ENCODE results near the gene CCL4L2. TPM values are rescaled to one million over a fixed set of nuclear protein-coding genes. Genes with fewer than 3 reads are reported as not detected.
"Not testable (repeated sequence)": the region's sequence is repeated elsewhere in the genome, so short reads cannot be mapped to it uniquely, and the experiment has no call there.

Gene CCL4L2
- total and polyA plus RNA-seq, 2 of the 8 experiments (the other 6 are each of a cell fraction or from before 2014, with no cell fraction given) = not detected

GRCh38 chr17:36201102-36201501, 9.8 kb upstream of the CCL4L2 start:
- H3K27ac ChIP-seq (ENCODE audit: low read depth, low read length); H3K4me2 ChIP-seq (ENCODE audit: insufficient read depth in 1 of 2, low read depth in 2 of 2, low read length in 2 of 2); H3K9ac ChIP-seq (replicated peaks in 1 of 4; ENCODE audit: extremely low read depth in 1 of 4, low read depth in 3 of 4, low read length in 3 of 4); DNase-seq (ENCODE audit: low read depth in 1 of 2, low spot score in 2 of 2); H3K79me1 ChIP-seq (ENCODE audit: low read depth, low read length); H2BK15ac ChIP-seq (ENCODE audit: low read length); H3K18ac ChIP-seq (ENCODE audit: extremely low read depth, low read length); H3K23me2 ChIP-seq (ENCODE audit: low read depth, low read length); H3K56ac ChIP-seq (replicated peaks; ENCODE audit: insufficient read length, low read depth, low read length); H4K20me1 ChIP-seq (replicated peaks in 1 of 2; ENCODE audit: control insufficient read depth in 1 of 2, insufficient read depth in 2 of 2, low read length in 2 of 2); H2AK5ac ChIP-seq (ENCODE audit: low read depth, low read length); H3K4me1 ChIP-seq (replicated peaks in 1 of 4; ENCODE audit: control insufficient read depth in 3 of 4, insufficient read depth in 4 of 4, low read length in 3 of 4); H2BK20ac ChIP-seq (ENCODE audit: low read length); H4K8ac ChIP-seq (ENCODE audit: extremely low read depth, insufficient read depth, low read length); H3K14ac ChIP-seq (ENCODE audit: insufficient read length); H4K5ac ChIP-seq (ENCODE audit: insufficient read length, low read depth, low read length); H2AFZ ChIP-seq (ENCODE audit: low read length); H3K27me3 ChIP-seq (replicated peaks in 1 of 4; ENCODE audit: control insufficient read depth in 3 of 4, extremely low read depth in 1 of 4, insufficient read depth in 3 of 4, low read length in 3 of 4); H3K4ac ChIP-seq (replicated peaks; ENCODE audit: insufficient read length, low read depth, low read length); H3K36me3 ChIP-seq (ENCODE audit: control insufficient read depth in 2 of 4, insufficient read depth in 4 of 4, low read length in 3 of 4); H2BK12ac ChIP-seq (ENCODE audit: low read depth, low read length); CTCF ChIA-PET (ENCODE audit: partially characterized antibody); H3K23ac ChIP-seq (ENCODE audit: insufficient read length); H2BK120ac ChIP-seq (replicated peaks; ENCODE audit: low read depth, low read length); H3K4me3 ChIP-seq (ENCODE audit: extremely low read depth in 1 of 4, insufficient read depth in 2 of 4, low read depth in 3 of 4, low read length in 4 of 4); FAIRE-seq; H4K91ac ChIP-seq (replicated peaks; ENCODE audit: insufficient read length, low read length); H3K9me3 ChIP-seq (ENCODE audit: insufficient read depth in 2 of 2, low read depth in 1 of 2, low read length in 1 of 2); H2BK5ac ChIP-seq (ENCODE audit: low read depth, low read length); H3K79me2 ChIP-seq (ENCODE audit: control insufficient read depth in 1 of 2, insufficient read depth in 2 of 2, low read length in 2 of 2); POLR2A ChIA-PET (ENCODE audit: partially characterized antibody): not testable (repeated sequence)
- WGBS, 2 experiments (ENCODE audit: extremely low coverage in 1 of 2, insufficient coverage in 1 of 2, insufficient read length in 1 of 2, insufficient replicate concordance in 2 of 2, low coverage in 1 of 2, low lambda C conversion rate in 2 of 2, missing lambda C conversion rate in 1 of 2) = 89% methylated on average over 2 of the region's 4 CpGs; no CpG with 5 or more reads in 1 of the 2 experiments

GRCh38 chr17:36201506-36201905, 9.4 kb upstream of the CCL4L2 start:
- H3K4ac ChIP-seq (replicated peaks; ENCODE audit: insufficient read length, low read depth, low read length); H3K23me2 ChIP-seq (ENCODE audit: low read depth, low read length); H3K18ac ChIP-seq (ENCODE audit: extremely low read depth, low read length); H4K5ac ChIP-seq (ENCODE audit: insufficient read length, low read depth, low read length); H4K8ac ChIP-seq (ENCODE audit: extremely low read depth, insufficient read depth, low read length); H3K23ac ChIP-seq (ENCODE audit: insufficient read length); H2BK15ac ChIP-seq (ENCODE audit: low read length); H2BK20ac ChIP-seq (ENCODE audit: low read length); H4K91ac ChIP-seq (replicated peaks; ENCODE audit: insufficient read length, low read length); FAIRE-seq; H2AFZ ChIP-seq (ENCODE audit: low read length); H3K9ac ChIP-seq (replicated peaks in 1 of 4; ENCODE audit: extremely low read depth in 1 of 4, low read depth in 3 of 4, low read length in 3 of 4); H2BK120ac ChIP-seq (replicated peaks; ENCODE audit: low read depth, low read length); H3K27ac ChIP-seq (ENCODE audit: low read depth, low read length); H3K56ac ChIP-seq (replicated peaks; ENCODE audit: insufficient read length, low read depth, low read length); H3K4me3 ChIP-seq (ENCODE audit: extremely low read depth in 1 of 4, insufficient read depth in 2 of 4, low read depth in 3 of 4, low read length in 4 of 4); POLR2A ChIA-PET (ENCODE audit: partially characterized antibody); H3K4me1 ChIP-seq (replicated peaks in 1 of 4; ENCODE audit: control insufficient read depth in 3 of 4, insufficient read depth in 4 of 4, low read length in 3 of 4); H4K20me1 ChIP-seq (replicated peaks in 1 of 2; ENCODE audit: control insufficient read depth in 1 of 2, insufficient read depth in 2 of 2, low read length in 2 of 2); H3K14ac ChIP-seq (ENCODE audit: insufficient read length); H3K4me2 ChIP-seq (ENCODE audit: insufficient read depth in 1 of 2, low read depth in 2 of 2, low read length in 2 of 2); H2BK5ac ChIP-seq (ENCODE audit: low read depth, low read length); H3K9me3 ChIP-seq (ENCODE audit: insufficient read depth in 2 of 2, low read depth in 1 of 2, low read length in 1 of 2); H3K36me3 ChIP-seq (ENCODE audit: control insufficient read depth in 2 of 4, insufficient read depth in 4 of 4, low read length in 3 of 4); H2AK5ac ChIP-seq (ENCODE audit: low read depth, low read length); H3K27me3 ChIP-seq (replicated peaks in 1 of 4; ENCODE audit: control insufficient read depth in 3 of 4, extremely low read depth in 1 of 4, insufficient read depth in 3 of 4, low read length in 3 of 4); H2BK12ac ChIP-seq (ENCODE audit: low read depth, low read length); H3K79me1 ChIP-seq (ENCODE audit: low read depth, low read length); H3K79me2 ChIP-seq (ENCODE audit: control insufficient read depth in 1 of 2, insufficient read depth in 2 of 2, low read length in 2 of 2): not testable (repeated sequence)
- WGBS, 2 experiments (ENCODE audit: extremely low coverage in 1 of 2, insufficient coverage in 1 of 2, insufficient read length in 1 of 2, insufficient replicate concordance in 2 of 2, low coverage in 1 of 2, low lambda C conversion rate in 2 of 2, missing lambda C conversion rate in 1 of 2) = 91% methylated on average over 8 of the region's 8 CpGs; no CpG with 5 or more reads in 1 of the 2 experiments
- DNase-seq (ENCODE audit: low read depth in 1 of 2, low spot score in 2 of 2) = peak in 1 of 2 experiments; percentile 48
- CTCF ChIA-PET (ENCODE audit: partially characterized antibody) = interaction anchor here (1.4 kb wide), 1 partner anchor 8 kb away, joined by 5 read pairs; no protein-coding TSS in a partner anchor

All from H1 (cell line).